Mesenteric fat pad (tissue), 1 donor: ENCODE data around the gene OPCML. TPM values are rescaled to one million over a fixed set of nuclear protein-coding genes. Genes with fewer than 3 reads are reported as not detected.

Source experiments
- DNase-seq: peaks from one replicate; pipeline ENCODE4 v3.0.0-alpha.2; 2020; ENCODE audit warnings: low spot score
- long read RNA-seq: library from polyadenylated mRNA; unstranded; transcript quantifications from one replicate; pipeline ENCODE4 v2.0.0, GENCODE V29; 2020
- total RNA-seq: library from RNA; stranded (reverse); fragmentation: NEBNext Ultra II Directional; extraction: Animal tissue kit (Norgen Biotek cat#: 25700); gene quantifications from one replicate; pipeline ENCODE4 v1.2.1, GENCODE V29; 2021
- donor health status: DM: yes; HTN: yes; CAD: no.

The OPCML gene
- total RNA-seq = 0.39 TPM
- long read RNA-seq = 0 reads

DNA sequence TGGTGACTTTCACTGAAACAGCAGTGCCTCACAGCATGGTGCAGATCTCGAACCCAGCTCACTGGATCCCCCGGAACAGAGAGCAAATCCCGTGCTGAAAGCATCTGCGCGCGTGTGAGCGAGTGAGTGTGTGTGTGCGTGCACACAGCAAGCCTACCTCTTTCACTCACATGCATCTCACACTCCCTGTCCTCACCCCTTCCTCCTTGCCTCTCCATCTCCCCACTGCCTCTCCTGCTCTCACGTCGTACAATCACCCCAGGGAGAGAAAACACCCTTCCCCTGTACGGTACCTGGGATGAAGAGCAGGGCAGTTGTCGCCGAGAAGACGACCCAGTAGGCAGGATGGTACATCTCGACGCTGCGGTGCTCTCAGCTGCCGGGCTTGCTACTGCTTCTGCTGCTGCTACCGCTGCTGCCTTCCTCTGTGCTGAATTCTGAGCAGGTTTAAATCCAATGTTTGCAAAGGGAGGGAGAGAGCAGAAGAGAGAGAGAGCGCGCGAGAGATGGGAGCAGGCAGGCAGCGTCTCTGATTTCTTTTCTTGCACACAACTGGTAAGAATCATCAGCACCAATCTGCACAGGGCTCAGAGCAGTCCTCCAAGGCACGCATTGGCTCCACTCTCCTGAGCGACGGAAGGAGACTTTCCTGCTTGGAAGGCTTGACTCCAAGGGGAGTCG lies at the start of gene OPCML:
TSS of gene OPCML (minus strand) at position 531 of the 681 bp plus-strand sequence.
- DNase-seq = no peak

GRCh38 chr11:133581091-133581490 lies 48.8 kb upstream of the OPCML start:
- DNase-seq = no peak

DNA sequence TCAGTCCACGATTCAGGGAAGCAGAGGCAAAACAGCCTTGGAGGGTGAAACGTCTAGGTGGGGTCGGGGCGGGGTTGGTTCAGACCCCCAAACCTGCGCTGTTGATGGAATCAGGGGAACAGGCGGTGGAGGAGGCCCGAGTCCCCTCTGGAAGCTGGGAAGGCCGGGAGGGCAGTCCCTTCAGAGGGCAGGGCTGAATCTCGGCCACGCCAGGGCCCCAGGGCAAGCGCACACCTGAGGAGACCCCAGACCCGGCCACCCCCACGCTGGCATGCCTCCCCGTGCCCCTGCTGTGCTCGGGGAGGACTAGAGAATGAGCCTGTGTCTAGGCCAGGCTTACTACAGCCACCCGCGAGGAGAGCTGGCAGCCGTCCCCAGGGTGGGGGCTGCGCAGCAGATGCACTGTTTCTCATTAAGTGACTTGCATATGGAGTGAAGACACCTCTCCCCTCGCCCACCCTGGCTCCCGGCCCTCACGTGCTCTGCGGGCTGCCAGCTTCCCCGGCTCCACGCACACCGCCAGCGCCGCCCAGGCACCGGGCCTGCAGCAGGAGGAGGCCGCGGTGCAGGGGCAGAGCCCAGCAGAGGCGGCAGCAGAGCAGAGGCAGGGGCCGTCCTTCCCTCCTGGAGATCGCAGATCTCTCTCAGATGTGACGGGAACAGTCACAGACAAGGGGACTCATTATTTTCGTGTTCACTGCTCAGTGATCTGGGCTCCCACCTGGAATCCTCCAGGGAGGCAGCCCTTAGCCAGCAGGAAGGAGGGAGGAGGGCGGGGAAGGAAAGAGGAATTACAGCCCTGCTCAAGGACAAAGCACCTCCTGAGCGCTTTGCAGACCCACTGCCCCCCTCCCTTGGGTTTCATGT lies 47.1 kb upstream of the OPCML start:
- no peak for DNase-seq

GRCh38 chr11:133577403-133577802 lies 45.1 kb upstream of the OPCML start:
- no peak for DNase-seq

GRCh38 chr11:133576351-133576750 lies 44.0 kb upstream of the OPCML start:
- DNase-seq = no peak

- DNase-seq = no peak
Observed at GRCh38 chr11:133573081-133573480, 40.8 kb upstream of the OPCML start.

DNA sequence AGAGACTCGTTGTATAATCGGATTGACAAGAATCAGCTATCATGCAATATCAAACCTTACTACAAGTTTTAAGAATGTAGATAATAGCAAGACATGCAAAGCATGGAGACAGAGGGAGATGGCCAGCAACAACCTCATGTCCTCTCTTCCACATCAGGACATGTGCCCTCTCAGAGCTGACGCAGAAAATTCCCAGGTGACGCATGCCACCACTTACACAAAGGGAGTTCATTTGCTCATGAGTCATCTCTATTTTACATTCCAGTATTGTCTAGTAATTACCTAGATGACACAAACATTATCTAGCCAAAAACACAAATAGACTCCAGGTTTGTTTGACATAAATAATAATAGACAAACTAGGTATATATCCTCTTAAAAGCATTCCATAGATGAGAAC lies 38.1 kb upstream of the OPCML start:
- no peak for DNase-seq

DNA sequence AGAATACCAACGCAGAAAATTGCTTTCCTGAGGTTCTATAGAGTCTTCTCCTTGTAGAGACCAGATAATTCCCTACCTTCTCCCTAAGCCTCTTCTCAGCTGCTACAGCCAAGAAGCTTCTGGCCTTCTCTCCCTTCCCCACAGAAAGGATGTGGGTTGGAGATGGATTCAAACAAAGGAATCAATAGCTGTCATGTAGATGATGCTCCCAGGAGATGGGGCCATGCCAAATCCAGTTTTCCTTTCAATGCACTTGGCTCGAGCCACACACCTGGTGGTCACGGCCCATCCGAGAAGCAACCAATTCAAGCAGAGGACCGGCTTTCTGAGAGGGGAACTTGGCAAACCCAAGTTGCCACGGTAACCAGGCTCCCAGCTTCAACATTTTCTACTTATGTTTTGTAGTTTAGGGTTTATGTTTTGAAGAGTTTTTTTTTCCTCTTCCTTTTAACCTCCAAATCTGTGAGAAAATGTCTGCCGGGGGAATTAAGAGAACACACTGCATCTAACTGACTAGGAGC lies 31.3 kb upstream of the OPCML start:
- DNase-seq = no peak

- no peak for DNase-seq
Observed at GRCh38 chr11:133560472-133560855, 28.2 kb upstream of the OPCML start.

DNA sequence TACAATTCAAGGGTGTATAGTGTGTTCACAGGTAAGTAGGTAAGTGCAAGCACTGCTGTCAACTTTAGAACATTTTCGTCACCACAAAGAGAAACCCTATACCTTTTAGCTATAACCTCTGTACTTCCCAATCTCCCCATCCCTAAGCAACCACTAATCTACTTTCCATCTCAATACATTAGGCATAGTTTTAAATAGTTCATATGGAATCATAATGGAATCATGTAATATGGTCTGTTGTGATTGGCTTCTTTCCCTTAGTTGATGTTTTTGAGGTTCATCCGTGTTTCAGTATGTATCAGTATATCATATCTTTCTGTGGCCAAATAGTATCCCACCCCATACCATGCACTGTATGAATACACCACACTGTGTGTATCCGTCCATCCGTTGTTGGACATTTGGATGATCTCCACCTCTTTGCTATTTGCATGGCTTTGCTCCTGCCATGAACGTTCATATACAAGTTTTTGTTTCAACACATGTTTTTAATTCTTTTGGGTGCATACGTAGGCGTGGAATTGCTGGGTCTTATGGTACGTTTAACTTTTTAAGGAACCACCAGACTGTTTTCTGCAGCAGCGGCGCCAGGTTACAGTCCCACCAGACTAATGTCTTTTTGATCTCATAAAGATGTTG lies 27.7 kb upstream of the OPCML start:
- DNase-seq = no peak

- no peak for DNase-seq
Observed at GRCh38 chr11:133559382-133559781, 27.1 kb upstream of the OPCML start.

DNA sequence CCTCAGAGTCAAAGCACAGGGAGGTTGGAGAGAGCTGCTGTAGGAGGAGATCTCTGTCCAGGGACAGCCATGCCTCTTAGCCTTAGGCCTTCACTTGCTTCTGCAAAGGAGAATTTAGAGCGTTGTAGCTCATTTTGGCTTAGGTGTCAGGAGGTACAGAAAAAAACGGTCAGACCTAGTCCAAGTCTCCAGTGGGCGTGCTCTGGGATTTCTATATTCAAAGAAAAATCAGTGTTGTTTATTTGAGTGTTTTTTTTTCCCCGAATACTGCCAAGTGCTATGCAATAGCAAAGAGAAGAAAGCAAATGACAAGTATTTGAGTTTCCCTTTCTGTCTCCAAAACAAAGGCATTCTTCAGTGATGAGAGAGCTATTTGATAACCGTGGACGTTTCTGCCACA lies 22.7 kb upstream of the OPCML start:
- no peak for DNase-seq

- no peak for DNase-seq
Observed at GRCh38 chr11:133553885-133554740, 21.8 kb upstream of the OPCML start.

DNA sequence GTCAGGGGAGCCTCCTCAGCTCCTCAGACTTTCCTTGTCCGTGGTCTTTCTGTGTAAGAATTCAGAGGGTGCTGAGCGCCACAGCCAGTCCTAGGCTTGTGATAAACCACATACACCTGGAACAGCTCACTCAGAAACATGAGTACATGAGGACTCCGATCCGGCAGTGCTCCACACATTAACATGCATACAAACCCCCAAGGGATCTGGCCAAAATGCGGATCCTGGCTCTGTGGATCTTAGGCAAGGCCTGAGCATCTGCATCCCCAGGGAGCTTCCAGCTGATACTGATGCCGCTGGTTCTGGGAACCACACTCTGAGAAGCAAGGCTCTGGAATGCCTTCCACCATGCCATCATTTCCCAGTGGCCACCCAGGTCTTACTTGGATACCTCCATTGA lies 20.6 kb upstream of the OPCML start:
- no peak for DNase-seq

DNA sequence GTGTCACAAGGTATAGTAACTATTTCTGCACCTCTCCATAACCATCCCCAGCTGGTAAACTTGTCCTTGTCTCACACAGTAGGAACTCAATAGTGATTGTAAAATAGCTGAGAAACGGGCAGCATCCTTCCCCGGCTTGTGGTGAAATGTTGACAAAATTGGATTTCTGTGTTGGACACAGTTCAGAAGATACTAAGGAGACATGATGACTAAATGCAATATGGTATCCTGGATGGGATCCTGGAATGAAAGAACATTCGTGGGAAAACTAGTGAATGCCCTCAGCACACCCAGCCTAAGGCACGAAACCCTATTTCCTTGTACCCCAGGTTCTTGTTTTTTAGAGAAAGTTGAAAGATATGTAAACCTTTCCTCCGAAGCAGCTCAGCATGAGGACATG lies 18.8 kb upstream of the OPCML start:
- DNase-seq = no peak

GRCh38 chr11:133549826-133550225 lies 17.5 kb upstream of the OPCML start:
- DNase-seq = no peak

- no peak for DNase-seq
Observed at GRCh38 chr11:133548641-133549040, 16.3 kb upstream of the OPCML start.

GRCh38 chr11:133547808-133548494 lies 15.7 kb upstream of the OPCML start:
- no peak for DNase-seq

GRCh38 chr11:133545199-133545803 lies 13.0 kb upstream of the OPCML start:
- no peak for DNase-seq

DNA sequence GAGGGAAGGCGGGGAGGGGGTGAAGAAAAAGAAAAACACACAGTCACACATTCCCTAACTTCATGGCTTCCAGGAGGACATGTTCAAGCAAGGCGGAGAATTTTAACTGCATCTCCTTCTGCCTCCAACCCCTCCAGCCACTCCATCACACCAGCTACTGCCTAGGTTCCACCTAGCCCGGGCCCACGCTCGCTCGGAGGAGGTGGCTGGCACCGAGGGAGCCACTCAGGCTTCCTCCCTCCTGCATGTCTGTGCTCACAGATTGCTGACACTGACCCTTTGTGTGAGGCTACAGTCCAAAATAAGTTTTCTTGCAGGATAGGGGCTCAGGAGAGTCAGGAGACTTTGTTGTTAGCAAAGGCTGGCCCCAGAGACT lies 9.4 kb upstream of the OPCML start:
- DNase-seq = no peak
